CD1c-positive myeloid dendritic cell (primary cell): ENCODE data around the gene PCBP3.

Source experiments
- DNase-seq: peaks from one replicate; pipeline ENCODE4 v3.0.0-alpha.2; 2016; ENCODE audit errors: extremely low spot score

PCBP3 gene

GRCh38 chr21:45860493-45861155, 217.1 kb downstream of the PCBP3 start:
- DNase-seq, result no peak

GRCh38 chr21:45861156-45861870, 217.8 kb downstream of the PCBP3 start:
- no peak for DNase-seq

- DNase-seq, result no peak
Measured at GRCh38 chr21:45862543-45863207, 219.2 kb downstream of the PCBP3 start.

GRCh38 chr21:45863267-45863666, 219.7 kb downstream of the PCBP3 start:
- DNase-seq, result no peak

- DNase-seq, result no peak
Measured at GRCh38 chr21:45863751-45864150, 220.2 kb downstream of the PCBP3 start.

- no peak for DNase-seq
Measured at GRCh38 chr21:45864436-45864835, 220.9 kb downstream of the PCBP3 start.

- DNase-seq, result no peak
Measured at GRCh38 chr21:45865106-45865835, 221.7 kb downstream of the PCBP3 start.

GRCh38 chr21:45866551-45866950, 223.0 kb downstream of the PCBP3 start:
- DNase-seq, result no peak

- DNase-seq, result no peak
Measured at GRCh38 chr21:45867041-45867666, 223.6 kb downstream of the PCBP3 start.

GRCh38 chr21:45867671-45868081, 224.2 kb downstream of the PCBP3 start:
- DNase-seq, result no peak

- no peak for DNase-seq
Measured at GRCh38 chr21:45868086-45868485, 224.6 kb downstream of the PCBP3 start.

- DNase-seq, result no peak
Measured at GRCh38 chr21:45868488-45868887, 225.0 kb downstream of the PCBP3 start.

- DNase-seq, result no peak
Measured at GRCh38 chr21:45869121-45870007, 225.8 kb downstream of the PCBP3 start.

GRCh38 chr21:45870421-45870820, 226.9 kb downstream of the PCBP3 start:
- no peak for DNase-seq

- DNase-seq, result no peak
Measured at GRCh38 chr21:45870851-45871615, 227.5 kb downstream of the PCBP3 start.

- no peak for DNase-seq
Measured at GRCh38 chr21:45871616-45872236, 228.2 kb downstream of the PCBP3 start.

- DNase-seq, result no peak
Measured at GRCh38 chr21:45872471-45872870, 228.9 kb downstream of the PCBP3 start.

GRCh38 chr21:45872902-45873301, 229.4 kb downstream of the PCBP3 start:
- DNase-seq, result no peak

- DNase-seq, result no peak
Measured at GRCh38 chr21:45873418-45873817, 229.9 kb downstream of the PCBP3 start.

GRCh38 chr21:45873866-45874265, 230.3 kb downstream of the PCBP3 start:
- DNase-seq, result no peak
